Activated naive CD8-positive, alpha-beta T cell (primary cell): ENCODE measurements around the gene IFT43.

ENCODE experiments used
- H3K27ac Mint-ChIP-seq: one replicate; pipeline ENCODE4 v1.8.0; 2021; ENCODE audit warnings: mixed read lengths
- H3K27me3 Mint-ChIP-seq: one replicate; pipeline ENCODE4 v1.8.0; 2021; ENCODE audit warnings: mixed read lengths
- H3K36me3 Mint-ChIP-seq: one replicate; pipeline ENCODE4 v1.8.0; 2021; ENCODE audit warnings: mixed read lengths
- H3K4me1 Mint-ChIP-seq: one replicate; pipeline ENCODE4 v1.8.0; 2021; ENCODE audit warnings: low read depth, mixed read lengths
- H3K4me3 Mint-ChIP-seq: one replicate; pipeline ENCODE4 v1.8.0; 2021; ENCODE audit warnings: mild to moderate bottlenecking, mixed read lengths
- H3K9me3 Mint-ChIP-seq: one replicate; pipeline ENCODE4 v1.8.0; 2021; ENCODE audit warnings: low read depth, mixed read lengths

Gene IFT43

GRCh38 chr14:76117789-76118484, 132.4 kb downstream of the IFT43 start:
- Mint-ChIP-seq H3K27ac (no peak overlapping the region), H3K36me3 (no peaks in the 10 kb centered on the region), H3K4me3 (no peak overlapping the region), H3K4me1 (no peaks in the 10 kb centered on the region), H3K27me3 (peaks cover 2% of the 10 kb centered on the region), H3K9me3 (no peaks in the 10 kb centered on the region)

- Mint-ChIP-seq H3K36me3 (no peaks in the 10 kb centered on the region), H3K4me1 (no peaks in the 10 kb centered on the region), H3K27ac (no peak overlapping the region), H3K4me3 (no peak overlapping the region), H3K9me3 (no peaks in the 10 kb centered on the region), H3K27me3 (peaks cover 2% of the 10 kb centered on the region)
Observed at GRCh38 chr14:76118594-76118993, 133.0 kb downstream of the IFT43 start.

- Mint-ChIP-seq H3K4me3 (no peak overlapping the region), H3K36me3 (no peaks in the 10 kb centered on the region), H3K9me3 (no peaks in the 10 kb centered on the region), H3K27me3 (peaks cover 6% of the 10 kb centered on the region), H3K4me1 (no peaks in the 10 kb centered on the region), H3K27ac (no peak overlapping the region)
Observed at GRCh38 chr14:76121089-76121748, 135.7 kb downstream of the IFT43 start.

DNA sequence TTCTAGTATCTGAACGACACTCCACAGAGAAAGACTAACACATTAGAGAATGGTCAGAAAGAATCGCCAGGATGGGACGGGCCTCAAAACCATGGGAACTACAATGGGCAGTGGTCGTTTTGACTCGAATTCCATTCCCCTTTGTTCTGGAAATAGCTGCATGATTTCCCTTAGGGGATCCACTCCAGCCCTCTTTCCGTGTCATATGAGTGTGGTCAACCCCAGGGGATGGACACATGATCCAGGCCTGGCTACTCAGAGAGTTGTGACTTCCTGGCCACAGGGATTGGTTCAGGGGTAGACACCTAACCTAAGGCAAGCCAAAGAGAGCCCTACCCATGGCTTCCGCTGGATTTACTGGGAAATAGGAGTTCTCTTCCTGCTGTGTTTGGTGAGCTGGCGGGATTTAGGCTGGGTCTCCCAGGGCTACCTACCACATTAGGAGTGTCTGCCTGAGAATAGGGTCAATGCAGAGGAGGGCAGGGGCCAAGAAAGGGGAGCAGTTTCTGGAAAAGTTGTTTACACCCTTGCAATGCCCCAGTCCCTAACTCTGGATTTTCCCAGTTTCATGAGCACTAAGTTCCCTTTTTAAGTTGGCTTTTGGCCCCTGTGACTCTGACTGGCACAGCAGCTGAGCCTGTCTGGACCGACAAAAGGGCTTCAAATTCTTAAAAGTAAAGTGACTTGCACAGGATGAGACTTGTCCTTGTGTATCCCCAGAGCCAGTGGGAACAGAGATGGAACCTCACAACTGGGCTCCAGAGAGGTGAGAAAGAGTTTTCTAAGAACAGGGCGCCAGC, 138.1 kb downstream of the IFT43 start:
- peaks cover 16% of the 10 kb centered on the region for H3K27me3 Mint-ChIP-seq
- no peaks in the 10 kb centered on the region for H3K9me3 Mint-ChIP-seq
- H3K27ac Mint-ChIP-seq, result no peak overlapping the region
- H3K4me3 Mint-ChIP-seq, result no peak overlapping the region
- H3K4me1 Mint-ChIP-seq, result no peaks in the 10 kb centered on the region
- H3K36me3 Mint-ChIP-seq, result no peaks in the 10 kb centered on the region

DNA sequence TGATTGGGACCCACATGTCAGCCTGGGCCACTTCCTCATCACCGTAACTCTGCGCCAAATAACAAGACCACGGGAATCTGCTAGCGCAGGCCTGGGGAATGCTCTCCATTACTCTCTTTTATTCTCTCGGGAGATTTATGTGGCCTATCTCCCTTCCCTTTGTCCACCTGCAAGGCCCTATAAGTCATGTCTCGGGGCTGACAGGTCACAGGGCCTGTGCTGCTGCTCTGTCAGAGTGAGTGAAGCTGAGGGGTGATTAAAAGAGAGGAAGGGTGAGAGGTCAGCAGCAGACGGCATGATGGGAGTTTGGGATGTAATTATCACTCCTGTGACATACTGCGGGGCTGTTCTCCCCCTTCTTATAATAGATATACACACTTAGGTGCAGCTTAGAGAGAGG, 139.9 kb downstream of the IFT43 start:
- Mint-ChIP-seq H3K27ac (no peak overlapping the region), H3K4me1 (no peaks in the 10 kb centered on the region), H3K36me3 (no peaks in the 10 kb centered on the region), H3K9me3 (no peaks in the 10 kb centered on the region), H3K4me3 (no peak overlapping the region), H3K27me3 (peaks cover 22% of the 10 kb centered on the region)

DNA sequence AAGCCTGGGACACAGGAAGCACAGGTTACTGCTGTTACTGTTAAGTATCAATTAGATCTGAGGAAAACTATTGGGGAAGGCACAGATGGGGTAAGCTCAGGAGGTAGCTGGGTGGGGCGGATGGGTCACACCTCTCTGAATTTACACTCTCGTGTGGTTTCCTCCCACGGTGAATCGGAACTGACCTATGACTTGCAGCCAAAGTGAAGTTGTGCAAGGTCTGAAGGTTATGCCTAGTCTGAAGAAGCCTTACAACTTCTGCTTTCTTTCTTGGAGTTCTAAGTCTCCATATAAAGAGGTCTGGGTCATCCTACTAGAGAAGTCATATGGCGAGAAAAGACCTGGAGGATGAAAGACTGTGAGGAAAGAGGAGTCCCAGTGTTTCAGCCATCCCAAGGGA, 140.5 kb downstream of the IFT43 start:
- H3K27ac Mint-ChIP-seq, result no peak overlapping the region
- H3K4me3 Mint-ChIP-seq, result no peak overlapping the region
- H3K4me1 Mint-ChIP-seq, result no peaks in the 10 kb centered on the region
- peaks cover 26% of the 10 kb centered on the region for H3K27me3 Mint-ChIP-seq
- H3K9me3 Mint-ChIP-seq, result no peaks in the 10 kb centered on the region
- no peaks in the 10 kb centered on the region for H3K36me3 Mint-ChIP-seq

- no peaks in the 10 kb centered on the region for H3K9me3 Mint-ChIP-seq
- H3K36me3 Mint-ChIP-seq, result no peaks in the 10 kb centered on the region
- no peak overlapping the region for H3K27ac Mint-ChIP-seq
- no peaks in the 10 kb centered on the region for H3K4me1 Mint-ChIP-seq
- H3K4me3 Mint-ChIP-seq, result no peak overlapping the region
- H3K27me3 Mint-ChIP-seq, result peaks cover 48% of the 10 kb centered on the region
Observed at GRCh38 chr14:76129851-76130576, 144.5 kb downstream of the IFT43 start.

DNA sequence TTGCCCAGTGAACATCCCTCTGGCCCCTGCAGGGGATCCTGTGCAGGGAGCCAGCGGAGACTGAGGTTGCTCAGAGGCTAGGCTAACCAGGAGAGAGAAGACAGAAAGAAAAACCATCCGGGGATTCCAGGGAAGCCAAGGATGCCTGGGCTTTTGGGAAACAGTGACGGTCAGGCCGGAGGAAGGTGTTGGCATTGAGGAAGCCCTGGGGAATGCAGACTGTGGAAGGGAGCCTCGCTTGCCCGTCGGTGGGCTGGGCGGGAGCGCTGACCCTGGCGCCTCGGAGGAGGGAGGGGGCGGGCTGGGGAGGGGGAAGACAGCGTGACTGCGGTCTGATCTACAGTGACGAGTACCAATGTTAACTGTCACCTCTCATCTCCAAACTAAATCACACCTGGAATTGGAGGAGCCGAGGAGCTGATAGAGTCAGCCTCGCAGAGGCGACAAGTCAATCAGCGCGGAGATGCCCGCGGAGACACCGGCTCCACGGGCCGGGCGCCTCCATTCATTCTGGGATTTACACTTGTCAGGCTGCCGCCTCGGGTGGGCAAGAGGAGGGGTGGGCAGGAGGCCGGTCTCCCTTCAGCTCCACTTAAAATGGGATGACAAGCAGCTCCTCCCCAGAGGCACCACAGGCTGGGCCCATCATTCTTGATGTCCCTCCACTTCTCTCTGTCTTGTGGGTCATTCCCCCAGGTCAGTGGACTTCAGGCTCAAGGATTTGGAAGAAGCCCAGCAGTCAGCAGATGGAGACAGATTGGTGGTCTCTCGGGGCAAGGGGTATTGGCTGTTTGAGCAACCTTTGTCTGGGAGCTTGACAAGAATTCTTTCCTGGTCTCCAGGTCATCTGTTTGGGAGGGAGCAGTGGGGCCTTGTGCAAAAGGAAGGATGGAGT, 145.8 kb downstream of the IFT43 start:
- H3K27ac Mint-ChIP-seq, result no peak overlapping the region
- no peaks in the 10 kb centered on the region for H3K9me3 Mint-ChIP-seq
- no peaks in the 10 kb centered on the region for H3K36me3 Mint-ChIP-seq
- H3K4me3 Mint-ChIP-seq, result no peak overlapping the region
- H3K27me3 Mint-ChIP-seq, result peaks cover 52% of the 10 kb centered on the region
- H3K4me1 Mint-ChIP-seq, result no peaks in the 10 kb centered on the region

DNA sequence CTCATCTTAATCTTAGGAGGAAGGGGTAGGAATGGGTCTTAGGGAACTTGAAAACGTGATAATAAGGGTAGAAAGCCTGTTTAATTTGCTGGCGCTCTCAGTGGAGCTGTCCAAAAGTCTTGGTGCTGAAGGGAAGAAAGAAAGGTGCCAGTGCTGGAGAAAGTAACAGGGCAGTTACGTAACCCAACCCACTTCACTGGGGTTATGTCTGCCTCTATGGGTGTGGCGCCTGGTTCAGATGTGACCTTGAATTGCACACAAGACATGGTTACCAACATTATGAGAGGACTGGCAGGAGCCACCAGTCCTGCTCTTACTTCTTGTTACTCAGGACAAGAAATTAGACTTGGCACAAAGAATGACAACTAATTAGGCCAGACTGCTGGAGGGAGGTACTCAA, 147.5 kb downstream of the IFT43 start:
- Mint-ChIP-seq H3K27me3 (peaks cover 52% of the 10 kb centered on the region), H3K4me1 (peaks cover 2% of the 10 kb centered on the region), H3K9me3 (no peaks in the 10 kb centered on the region), H3K36me3 (no peaks in the 10 kb centered on the region), H3K4me3 (no peak overlapping the region), H3K27ac (no peak overlapping the region)
